ENCODE data around the gene SLC6A20. TPM values are rescaled to one million over a fixed set of nuclear protein-coding genes. Genes with fewer than 3 reads are reported as not detected.
A peak's percentile ranks its signal among the peaks of the same experiment; 100 is the strongest.

SLC6A20 gene
- total RNA-seq, 1 experiment from 2014 or later: 0.89 TPM

GRCh38 chr3:45841757-45842491 is 45.6 kb upstream of the SLC6A20 start, which contains the start of gene LZTFL1:
LZTFL1 (minus strand) TSS chr3:45842119; CDS start chr3:45841991, 128 bp downstream.
- peak; percentile 96 for DNase-seq (ENCODE audit: low read depth, low spot score)
- ChIA-PET RAD21 (ENCODE audit: low non-redundant PET in 1 of 2, low total read pairs in 2 of 2, uncharacterized antibody in 2 of 2, unreplicated experiment in 2 of 2) (no interaction called here), POLR2A (interaction anchor here (0.8 to 0.9 kb wide), 2 partner anchors 20 to 26 kb away, joined by 3 to 4 read pairs; no protein-coding TSS in a partner anchor), CTCF (interaction anchor here (1.2 to 1.3 kb wide), 2 partner anchors 9 to 81 kb away, joined by 3 to 4 read pairs; no protein-coding TSS in a partner anchor)
- Histone ChIP-seq H3K9me2 (ENCODE audit: insufficient read depth) (no peaks in the 10 kb centered on the region), H3K36me3 (ENCODE audit: control insufficient read depth in 1 of 2, insufficient read depth in 2 of 2, low read length in 2 of 2) (no peaks in the 10 kb centered on the region), H3K4me3 (replicated peaks in 1 of 2; ENCODE audit: low read depth in 1 of 2, low read length in 2 of 2) (peak within 1 kb of the TSS; percentile 76 to 88), H3K9me3 (ENCODE audit: control insufficient read depth in 1 of 2, insufficient read depth in 1 of 2, low read depth in 1 of 2, low read length in 2 of 2) (no peaks in the 10 kb centered on the region), H3K27ac (ENCODE audit: low read depth, low read length) (peak within 1 kb of the TSS; percentile 20; the same call in 1 of the 2 replicates), H2AFZ (ENCODE audit: low read depth, low read length, poor library complexity, severe bottlenecking) (peak within 1 kb of the TSS; percentile 20), H3K9ac (ENCODE audit: low read length) (peak within 1 kb of the TSS; percentile 70), H3K4me2 (ENCODE audit: low read length) (peak within 1 kb of the TSS; percentile 85), H3K79me2 (ENCODE audit: insufficient read depth, low read length) (no peaks in the 10 kb centered on the region), H3K27me3 (ENCODE audit: insufficient read depth, low read length) (no peaks in the 10 kb centered on the region), H4K20me1 (ENCODE audit: insufficient read depth) (no peaks in the 10 kb centered on the region), H3K4me1 (ENCODE audit: control insufficient read depth in 1 of 2, insufficient read depth in 2 of 2, low read length in 2 of 2) (peaks cover 3 to 14% of the 10 kb centered on the region in 2 experiments; a peak in 3 of 4 replicates)
- BruUV-seq (replicated peaks): no TSS peak
- intact Hi-C loops (cut with micrococcal nuclease): no loop called here
- peak; percentile 92 for ATAC-seq
- peak; percentile 87 for TF ChIP-seq POLR2A (IDR thresholded peaks at IDR 0.05; ENCODE audit: borderline replicate concordance, extremely low read depth, insufficient read depth, insufficient read length)
- TF ChIP-seq YY1 (IDR thresholded peaks at IDR 0.05; ENCODE audit: extremely low read depth, insufficient replicate concordance, low read depth, low read length): peak; percentile 41
- no peak for TF ChIP-seq FOSL1 (IDR thresholded peaks at IDR 0.05; ENCODE audit: low read depth)
- TF ChIP-seq ZBTB33 (IDR thresholded peaks at IDR 0.05; ENCODE audit: extremely low read depth, insufficient replicate concordance, low read length): no peak
- TF ChIP-seq JUND (IDR thresholded peaks at IDR 0.05): no peak
- peak; percentile 91 for TF ChIP-seq CBX3 (IDR thresholded peaks at IDR 0.05; ENCODE audit: low read depth)
- TF ChIP-seq TCF7L2 (IDR thresholded peaks at IDR 0.05; ENCODE audit: borderline replicate concordance, extremely low read depth, insufficient read depth, insufficient read length): no peak
- no peak for TF ChIP-seq EZH2 (IDR thresholded peaks at IDR 0.05)
- TF ChIP-seq SP1 (IDR thresholded peaks at IDR 0.05; ENCODE audit: low read depth): peak; percentile 92
- peak; percentile 44; the same call in 1 of the 2 replicates for TF ChIP-seq ZFX (IDR thresholded peaks at IDR 0.05)
- peak; percentile 92 for TF ChIP-seq POLR2AphosphoS5 (IDR thresholded peaks at IDR 0.05; ENCODE audit: low read depth, low read length)
- TF ChIP-seq ELF1 (IDR thresholded peaks at IDR 0.05; ENCODE audit: borderline replicate concordance, low read depth): no peak
- no peak for TF ChIP-seq ATF3 (IDR thresholded peaks at IDR 0.05)
- no peak for TF ChIP-seq SRF (IDR thresholded peaks at IDR 0.05; ENCODE audit: low read depth)
- TF ChIP-seq CEBPB (IDR thresholded peaks at IDR 0.05; ENCODE audit: low read depth): peak; percentile 100
- TF ChIP-seq REST (IDR thresholded peaks at IDR 0.05; ENCODE audit: low read depth): no peak
- TF ChIP-seq EZH2phosphoT487 (IDR thresholded peaks at IDR 0.05; ENCODE audit: borderline replicate concordance): no peak
- peak; percentile 98 for TF ChIP-seq MAX (IDR thresholded peaks at IDR 0.05)
- TF ChIP-seq EGR1 (IDR thresholded peaks at IDR 0.05; ENCODE audit: low read depth): no peak
- no peak for TF ChIP-seq RAD21 (IDR thresholded peaks at IDR 0.05; ENCODE audit: low read depth)
